GM12878 (cell line): Measurements from ENCODE around the gene GABRR1. TPM values are rescaled to one million over a fixed set of nuclear protein-coding genes. Genes with fewer than 3 reads are reported as not detected.

ENCODE experiments used
- ATAC-seq: fragments of 200-7000 bp; cut with Tn5 transposase; 3 replicates; pipeline ENCODE4 v1.9.1; 2020; ENCODE audit warnings: mild to moderate bottlenecking, moderate library complexity
- BruUV-seq: library from RNA; stranded (reverse); fragments of 400-500 nt; replicated peaks from 2 replicates; lab custom pipeline; 2021; lab: Mats Ljungman, UMichigan
- CTCF ChIA-PET: fragments of 300-600 bp; sonication (Branson Sonifier 250); formaldehyde crosslinking; extraction: SDS; loops from one replicate; lab custom pipeline; 2021; ENCODE audit warnings: inconsistent platforms; lab: Yijun Ruan, JAX
- POLR2A ChIA-PET: fragments of 350-600 bp; formaldehyde crosslinking; extraction: SDS; loops from one replicate; lab custom pipeline; 2021; ENCODE audit warnings: inconsistent platforms; lab: Charles Lee
- RAD21 ChIA-PET: fragments of 300-600 bp; sonication (Branson Sonifier 250); formaldehyde crosslinking; loops from one replicate; lab custom pipeline; 2023; ENCODE audit warnings: antibody characterized with exemption; ENCODE audit not compliant: unreplicated experiment; lab: Charles Lee
- SMC1A ChIA-PET: fragments of 300-600 bp; sonication (Branson Sonifier 250); formaldehyde crosslinking; loops from one replicate; lab custom pipeline; 2023; ENCODE audit not compliant: unreplicated experiment, uncharacterized antibody; lab: Charles Lee
- DNase-seq: peaks from one replicate; pipeline ENCODE4 v3.0.0-alpha.2; 2011; ENCODE audit warnings: low read depth, low spot score
- FAIRE-seq: peaks from 3 replicates; lab custom pipeline; 2011; peaks lifted over from hg19 to GRCh38; lab: Jason Lieb, UNC
- H2AFZ ChIP-seq: 2 replicates; pipeline ENCODE4 v1.6.0; 2011; ENCODE audit warnings: low read depth, low read length, control low read depth; ENCODE audit not compliant: control insufficient read depth
- H3K27ac ChIP-seq: 2 replicates; pipeline ENCODE4 v1.5.1; 2011; ENCODE audit warnings: control low read depth; ENCODE audit not compliant: control insufficient read depth, insufficient read depth
- H3K27me3 ChIP-seq, 2 experiments: replicated peaks in 1 of 2; 2 replicates each; pipeline versions ENCODE4 v1.6.0 to v1.6.1; 2011; ENCODE audit warnings: low read length in 1 of 2; ENCODE audit not compliant: control insufficient read depth in 2 of 2, insufficient read depth in 2 of 2
- H3K36me3 ChIP-seq, 2 experiments: 2 replicates each; pipeline ENCODE4 v1.5.1; 2011; ENCODE audit warnings: low read length in 1 of 2; ENCODE audit not compliant: control insufficient read depth in 2 of 2, insufficient read depth in 2 of 2
- H3K4me1 ChIP-seq: 2 replicates; pipeline ENCODE4 v1.6.1; 2011; ENCODE audit warnings: mild to moderate bottlenecking, low read length, moderate library complexity, mixed read lengths; ENCODE audit not compliant: control insufficient read depth, insufficient read depth
- H3K4me2 ChIP-seq: 2 replicates; pipeline ENCODE4 v1.6.0; 2011; ENCODE audit warnings: control low read depth; ENCODE audit not compliant: control insufficient read depth, insufficient read depth
- H3K4me3 ChIP-seq: fragments of 200-600 bp; sonication (generic); 2 replicates; pipeline ENCODE4 v1.5.1; 2016
- H3K79me2 ChIP-seq: 2 replicates; pipeline ENCODE4 v1.6.0; 2011; ENCODE audit warnings: low read length; ENCODE audit not compliant: control insufficient read depth, insufficient read depth
- H3K9ac ChIP-seq: 2 replicates; pipeline ENCODE4 v1.8.0; 2011; ENCODE audit warnings: low read length, control low read depth, mixed read lengths; ENCODE audit not compliant: control insufficient read depth, insufficient read depth
- H3K9me3 ChIP-seq: replicated peaks from 3 replicates; pipeline ENCODE4 v1.5.1; 2011; ENCODE audit warnings: mild to moderate bottlenecking, low read length; ENCODE audit not compliant: control insufficient read depth, insufficient read depth
- H4K20me1 ChIP-seq: 2 replicates; pipeline ENCODE4 v1.6.0; 2011; ENCODE audit not compliant: control insufficient read depth, insufficient read depth
- BMI1 ChIP-seq: fragments of 450-650 bp; IDR thresholded peaks from 2 replicates; pipeline ENCODE4 v1.6.1; 2016; ENCODE audit warnings: mild to moderate bottlenecking, moderate library complexity, borderline replicate concordance
- E2F8 ChIP-seq: fragments of 450-650 bp; IDR thresholded peaks from 2 replicates; pipeline ENCODE4 v1.6.1; 2018; ENCODE audit warnings: mild to moderate bottlenecking, low read depth, moderate library complexity; ENCODE audit not compliant: partially characterized antibody
- ESRRA ChIP-seq: IDR thresholded peaks from 2 replicates; pipeline ENCODE4 v1.6.1; 2012; ENCODE audit warnings: mild to moderate bottlenecking, low read length, improper control_type of control experiment
- ETV6 ChIP-seq, 2 experiments: fragments of 450-650 bp in 1 of 2; IDR thresholded peaks in 1 of 2; conservative IDR thresholded peaks in 1 of 2; 2 replicates each; pipeline ENCODE4 v1.6.1; 2014; ENCODE audit warnings: antibody characterized with exemption in 1 of 2, borderline replicate concordance in 1 of 2, low read depth in 1 of 2, mild to moderate bottlenecking in 1 of 2, moderate library complexity in 1 of 2
- JUND ChIP-seq: IDR thresholded peaks from 2 replicates; pipeline ENCODE4 v1.6.1; 2012; ENCODE audit warnings: low read depth, mild to moderate bottlenecking, low read length, improper control_type of control experiment, moderate library complexity
- POLR2AphosphoS2 ChIP-seq: IDR thresholded peaks from 2 replicates; pipeline ENCODE4 v1.6.1; 2011; ENCODE audit warnings: low read depth, mild to moderate bottlenecking, low read length, improper control_type of control experiment, moderate library complexity
- RAD21 ChIP-seq: IDR thresholded peaks from 2 replicates; pipeline ENCODE4 v1.6.1; 2011; ENCODE audit warnings: mild to moderate bottlenecking, low read depth, low read length, moderate library complexity; ENCODE audit not compliant: insufficient read depth
- RB1 ChIP-seq: fragments of 450-650 bp; formaldehyde crosslinking; IDR thresholded peaks from 2 replicates; pipeline ENCODE4 v1.6.1; 2017; ENCODE audit warnings: mild to moderate bottlenecking, borderline replicate concordance
- SKIL ChIP-seq: fragments of 450-650 bp; IDR thresholded peaks from 2 replicates; pipeline ENCODE4 v1.6.1; 2017; ENCODE audit warnings: mild to moderate bottlenecking, low read depth, inconsistent platforms; ENCODE audit not compliant: poor library complexity, severe bottlenecking
- SP1 ChIP-seq: IDR thresholded peaks from one replicate; pipeline ENCODE4 v1.6.1; 2011; ENCODE audit warnings: low read depth, low read length
- TAF1 ChIP-seq: IDR thresholded peaks from 2 replicates; pipeline ENCODE4 v1.6.1; 2011; ENCODE audit warnings: mild to moderate bottlenecking, low read depth, low read length, borderline replicate concordance
- TBL1XR1 ChIP-seq: IDR thresholded peaks from 2 replicates; pipeline ENCODE4 v1.6.1; 2012; ENCODE audit warnings: low read depth, low read length, improper control_type of control experiment
- ZBTB11 ChIP-seq: fragments of 450-650 bp; formaldehyde crosslinking; IDR thresholded peaks from 2 replicates; pipeline ENCODE4 v1.5.0; 2022; ENCODE audit warnings: mild to moderate bottlenecking, missing genetic modification characterization
- ZNF207 ChIP-seq: fragments of 450-650 bp; IDR thresholded peaks from 2 replicates; pipeline ENCODE4 v1.6.1; 2014; ENCODE audit warnings: antibody characterized with exemption, mild to moderate bottlenecking, borderline replicate concordance
- ZNF622 ChIP-seq: fragments of 450-650 bp; IDR thresholded peaks from 2 replicates; pipeline ENCODE4 v1.6.1; 2017; ENCODE audit warnings: mild to moderate bottlenecking, inconsistent platforms
- WGBS: methylation state at CpG from one replicate; pipeline ENCODE4 v1.1.6; 2016; ENCODE audit warnings: low lambda C conversion rate; ENCODE audit not compliant: insufficient replicate concordance, insufficient coverage; ENCODE audit errors: missing lambda C conversion rate; 5-methylcytosine and 5-hydroxymethylcytosine counted together
- in situ Hi-C: fragments of 300-500 bp; cut with MboI; formaldehyde crosslinking; loops from 9 replicates; pipeline ENCODE4 v1.14.3; 2018; ENCODE audit warnings: mixed read lengths
- intact Hi-C: fragments of 100-400 bp; cut with micrococcal nuclease; formaldehyde crosslinking; loops from one replicate; pipeline ENCODE4 v1.14.2; 2022; ENCODE audit not compliant: unreplicated experiment
- polyA plus RNA-seq, 11 experiments: library from polyadenylated mRNA; depleted of rRNA in 4 of 11; unstranded in 6 of 11; stranded (reverse) in 5 of 11; fragments of >200 nt; fragmentation: Nextera tagmentation in 4 of 11; fragmentation: Illumina TruSeq in 1 of 11; extraction: Ambion mirVana in 4 of 11; extraction: Trizol in 1 of 11; gene quantifications; 1 replicate in 1 of 11; 2 replicates in 10 of 11; pipeline versions ENCODE4 v1.2.1 to v1.2.3, GENCODE V29; 2011 to 2016; ENCODE audit warnings: inconsistent platforms in 2 of 11, missing spikeins in 2 of 11, low read depth in 1 of 11
- total RNA-seq, 4 experiments: library from RNA; depleted of rRNA in 3 of 4; stranded (reverse); fragments of >200 nt in 3 of 4; fragmentation: Illumina TruSeq in 1 of 4; extraction: Trizol in 1 of 4; gene quantifications; 2 replicates each; pipeline versions ENCODE4 v1.2.1 to v1.2.3, GENCODE V29; 2013 to 2021

Gene GABRR1
- total and polyA plus RNA-seq, 10 of the 15 experiments (the other 5 are each of a cell fraction or from before 2014, with no cell fraction given), result not detected

GRCh38 chr6:89199579-89199978 is 17.6 kb downstream of the GABRR1 start:
- FAIRE-seq, result no peak
- H2AFZ ChIP-seq, result no peak overlapping the region
- BruUV-seq, result no TSS peak
- DNase-seq, result no peak
- H3K4me1 ChIP-seq, result no peaks in the 10 kb centered on the region
- SMC1A ChIA-PET, result no interaction called here
- no peak for TF ChIP-seq POLR2AphosphoS2
- no peak for TF ChIP-seq ZNF207
- TF ChIP-seq BMI1, result no peak
- no peak for TF ChIP-seq SP1
- no peak for TF ChIP-seq ZBTB11 (CRISPR knock-in tag)
- no peak for TF ChIP-seq ESRRA
- TF ChIP-seq ETV6 (conservative IDR thresholded peaks at IDR 0.05 in 1 of 2, IDR thresholded peaks at IDR 0.05 in 1 of 2; ENCODE audit: borderline replicate concordance in 1 of 2, low read depth in 1 of 2), result no peak
- no peak for TF ChIP-seq JUND
- TF ChIP-seq SKIL, result no peak
- TF ChIP-seq RAD21, result no peak
- no peak for TF ChIP-seq TAF1
- TF ChIP-seq RB1, result no peak
- TF ChIP-seq E2F8, result no peak
- no peak for TF ChIP-seq ZNF622
- no peak for TF ChIP-seq TBL1XR1
- 3% methylated on average over 2 of the region's 2 CpGs for WGBS
- RAD21 ChIA-PET, result no interaction called here
- CTCF ChIA-PET, result no interaction called here
- in situ Hi-C loops, result no loop called here
- H3K4me3 ChIP-seq, result no peak overlapping the region
- H3K27ac ChIP-seq, result no peak overlapping the region
- H3K27me3 ChIP-seq, result no peaks in the 10 kb centered on the region
- H3K9me3 ChIP-seq, result no peaks in the 10 kb centered on the region; the same call in 1 of the 3 replicates
- H3K4me2 ChIP-seq, result no peak overlapping the region
- no peaks in the 10 kb centered on the region for H4K20me1 ChIP-seq
- POLR2A ChIA-PET, result no interaction called here
- no peaks in the 10 kb centered on the region for H3K79me2 ChIP-seq
- ATAC-seq, result no peak
- no peaks in the 10 kb centered on the region for H3K36me3 ChIP-seq
- intact Hi-C loops, result no loop called here
- H3K9ac ChIP-seq, result no peak overlapping the region
